GM10248 (cell line): ENCODE results near the gene CYP27C1.

Source experiments
- CTCF ChIA-PET: fragments of 300-600 bp; sonication (Branson Sonifier 250); formaldehyde crosslinking; extraction: SDS; loops from one replicate; lab custom pipeline; 2021; ENCODE audit warnings: antibody characterized with exemption; lab: Yijun Ruan, JAX
- POLR2A ChIA-PET: fragments of 350-650 bp; sonication (Branson Sonifier 250); formaldehyde crosslinking; extraction: SDS; loops from one replicate; lab custom pipeline; 2020; ENCODE audit warnings: antibody characterized with exemption; lab: Yijun Ruan, JAX
- DNase-seq: peaks from one replicate; pipeline ENCODE4 v3.0.0; 2012; ENCODE audit errors: extremely low spot score
- CTCF ChIP-seq: IDR thresholded peaks from 2 replicates; pipeline ENCODE4 v1.5.1; 2012; ENCODE audit warnings: mild to moderate bottlenecking, low read depth; ENCODE audit errors: extremely low read depth, missing control alignments, control extremely low read depth

The CYP27C1 gene

DNA sequence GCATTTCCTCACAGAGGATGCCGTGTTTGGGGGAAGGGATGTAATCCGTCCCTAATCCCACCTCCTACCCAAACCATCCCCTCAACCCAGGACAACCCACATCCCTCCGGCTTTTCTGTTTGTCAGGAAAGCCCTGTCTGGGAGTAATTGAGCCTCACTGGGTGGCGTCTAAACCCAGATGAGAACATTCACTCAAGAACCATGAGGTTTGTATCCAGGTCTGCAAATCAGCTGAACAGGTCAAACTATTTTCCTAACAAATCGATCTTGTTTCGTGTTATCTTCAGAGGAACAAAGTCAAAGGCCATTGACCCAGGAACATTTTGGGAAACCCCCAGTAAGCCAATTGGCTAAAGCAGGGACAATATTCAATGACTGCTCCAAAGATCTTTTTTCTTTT, 25.7 kb downstream of the CYP27C1 start:
- TF ChIP-seq CTCF, result no peak
- ChIA-PET CTCF (interaction anchor here (1.9 kb wide), 1 partner anchor 285 kb away, joined by 6 read pairs; no protein-coding TSS in a partner anchor), POLR2A (no interaction called here)
- no peak for DNase-seq

GRCh38 chr2:127193967-127194280, 26.2 kb downstream of the CYP27C1 start:
- POLR2A ChIA-PET, result no interaction called here
- TF ChIP-seq CTCF, result no peak
- DNase-seq, result no peak
- CTCF ChIA-PET, result no interaction called here

GRCh38 chr2:127193164-127193966, 26.7 kb downstream of the CYP27C1 start:
- DNase-seq, result no peak
- POLR2A ChIA-PET, result no interaction called here
- CTCF ChIA-PET, result no interaction called here
- no peak for TF ChIP-seq CTCF

DNA sequence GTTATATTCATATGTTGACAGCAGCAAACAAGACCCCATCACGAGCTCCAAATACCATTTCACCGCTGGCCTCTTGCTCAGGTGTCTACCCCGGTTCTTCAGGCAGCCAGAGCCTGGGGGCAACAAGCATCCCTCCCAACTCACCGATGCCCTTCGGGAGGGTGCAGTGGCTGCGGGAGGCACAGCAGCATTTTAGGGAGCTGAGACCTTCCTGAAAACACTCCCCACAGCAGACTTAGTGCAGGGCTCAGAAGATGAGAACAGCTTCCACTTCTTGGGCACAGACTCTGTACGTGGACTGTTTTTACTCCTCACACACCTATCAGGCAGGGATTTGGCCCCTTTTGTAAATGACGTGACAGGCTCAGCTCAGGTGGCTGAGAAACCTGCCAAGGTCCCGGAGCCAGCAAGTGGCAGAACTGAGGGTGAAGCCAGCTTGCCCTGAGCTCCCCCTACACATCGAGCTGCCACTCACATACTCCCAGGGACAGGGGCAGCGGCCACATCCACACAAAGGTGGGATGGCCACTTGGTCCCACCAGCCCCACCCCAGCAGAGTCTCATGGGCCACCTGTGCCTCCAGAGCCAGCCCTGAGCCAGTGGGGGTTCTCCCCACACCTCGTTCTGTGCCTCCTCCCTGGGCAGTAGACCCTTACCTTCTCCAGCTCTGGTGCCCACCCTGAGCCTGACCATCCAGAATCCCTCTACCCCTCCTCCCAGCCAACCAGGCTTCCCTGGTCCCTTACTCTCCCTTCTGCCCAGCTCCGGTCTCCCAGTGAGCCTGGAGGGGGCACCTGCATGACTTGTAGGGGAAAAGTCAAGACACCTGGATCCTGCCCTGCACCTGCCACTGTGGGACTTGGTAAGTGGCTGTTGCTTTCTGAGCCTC, 28.5 kb downstream of the CYP27C1 start:
- TF ChIP-seq CTCF, result no peak
- no peak for DNase-seq
- POLR2A ChIA-PET, result no interaction called here
- CTCF ChIA-PET, result interaction anchor here (1.3 to 1.4 kb wide), 2 partner anchors 14 to 16 kb away, joined by 3 to 6 read pairs; no protein-coding TSS in a partner anchor

DNA sequence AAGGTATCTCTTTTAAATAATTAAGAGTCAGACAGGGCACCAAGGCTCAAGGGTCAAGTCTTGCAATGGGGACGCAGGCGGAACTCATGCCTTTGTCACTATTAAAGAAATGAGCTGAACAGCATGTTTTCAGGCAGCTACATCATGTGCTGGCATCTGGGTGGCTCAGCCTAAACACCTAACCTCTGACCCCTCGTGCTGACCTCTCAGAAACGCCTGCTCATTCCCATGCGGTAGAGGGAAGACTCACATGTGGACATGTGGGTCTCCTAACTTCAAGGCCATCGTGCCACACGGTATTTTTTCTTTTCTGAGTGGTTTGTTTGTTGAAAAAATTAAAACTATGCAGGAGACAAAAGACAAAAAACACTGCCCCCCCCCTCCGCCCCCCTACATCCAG, 31.3 kb downstream of the CYP27C1 start:
- CTCF ChIA-PET, result interaction anchor here (1.7 kb wide), 1 partner anchor 9 kb away, joined by 6 read pairs; no protein-coding TSS in a partner anchor
- POLR2A ChIA-PET, result no interaction called here
- DNase-seq, result no peak
- no peak for TF ChIP-seq CTCF

DNA sequence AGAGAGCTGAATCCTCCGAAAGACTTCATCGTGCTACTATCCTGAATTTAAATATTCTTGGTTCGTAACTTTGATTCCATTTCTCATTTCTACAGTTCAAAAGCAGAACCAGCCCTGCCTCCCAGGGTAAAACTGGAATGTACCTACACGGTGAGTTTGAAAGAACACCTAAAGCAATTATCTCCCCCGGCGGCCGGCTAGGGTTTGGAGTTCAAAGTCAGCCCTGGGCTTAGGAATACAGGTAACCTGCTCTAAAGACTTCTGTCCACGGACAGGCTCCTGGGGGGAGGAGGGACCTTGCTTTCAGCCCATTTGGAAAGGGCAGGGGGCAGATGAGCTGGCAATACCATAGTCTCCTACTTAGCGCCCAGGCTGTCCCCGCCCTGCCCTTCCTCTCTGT, 32.3 kb downstream of the CYP27C1 start:
- no peak for TF ChIP-seq CTCF
- ChIA-PET POLR2A (no interaction called here), CTCF (interaction anchor here (1.7 kb wide), 1 partner anchor 10 kb away, joined by 6 read pairs; no protein-coding TSS in a partner anchor)
- no peak for DNase-seq
